ENCODE results near the gene LRRC4.
A peak's percentile ranks its signal among the peaks of the same experiment; 100 is the strongest.

Gene LRRC4

DNA sequence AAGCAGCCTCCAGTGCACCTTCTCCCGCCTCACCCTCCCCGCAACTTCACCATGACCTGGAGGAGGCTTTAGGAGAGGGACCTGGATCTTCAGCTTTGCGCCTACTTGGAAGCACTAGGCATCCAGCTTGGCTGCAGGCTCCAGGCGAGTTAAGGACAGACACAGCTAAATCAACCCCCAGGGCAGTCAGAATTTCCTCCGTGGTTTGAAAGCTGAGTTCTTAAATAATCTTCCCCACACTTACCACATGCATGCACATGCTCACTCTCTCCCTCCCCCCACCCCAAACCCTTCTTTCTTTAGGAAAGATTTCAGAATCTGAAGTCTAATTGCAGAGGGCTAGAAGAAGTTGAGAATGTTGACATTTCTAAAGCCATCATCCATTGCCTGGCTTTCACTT is 36.7 kb upstream of the LRRC4 start (continued):
- TF ChIP-seq, protein P1, sequence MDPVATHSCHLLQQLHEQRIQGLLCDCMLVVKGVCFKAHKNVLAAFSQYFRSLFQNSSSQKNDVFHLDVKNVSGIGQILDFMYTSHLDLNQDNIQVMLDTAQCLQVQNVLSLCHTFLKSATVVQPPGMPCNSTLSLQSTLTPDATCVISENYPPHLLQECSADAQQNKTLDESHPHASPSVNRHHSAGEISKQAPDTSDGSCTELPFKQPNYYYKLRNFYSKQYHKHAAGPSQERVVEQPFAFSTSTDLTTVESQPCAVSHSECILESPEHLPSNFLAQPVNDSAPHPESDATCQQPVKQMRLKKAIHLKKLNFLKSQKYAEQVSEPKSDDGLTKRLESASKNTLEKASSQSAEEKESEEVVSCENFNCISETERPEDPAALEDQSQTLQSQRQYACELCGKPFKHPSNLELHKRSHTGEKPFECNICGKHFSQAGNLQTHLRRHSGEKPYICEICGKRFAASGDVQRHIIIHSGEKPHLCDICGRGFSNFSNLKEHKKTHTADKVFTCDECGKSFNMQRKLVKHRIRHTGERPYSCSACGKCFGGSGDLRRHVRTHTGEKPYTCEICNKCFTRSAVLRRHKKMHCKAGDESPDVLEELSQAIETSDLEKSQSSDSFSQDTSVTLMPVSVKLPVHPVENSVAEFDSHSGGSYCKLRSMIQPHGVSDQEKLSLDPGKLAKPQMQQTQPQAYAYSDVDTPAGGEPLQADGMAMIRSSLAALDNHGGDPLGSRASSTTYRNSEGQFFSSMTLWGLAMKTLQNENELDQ (tag by site-specific recombination; IDR thresholded peaks at IDR 0.05; ENCODE audit: low read depth) = no peak

DNA sequence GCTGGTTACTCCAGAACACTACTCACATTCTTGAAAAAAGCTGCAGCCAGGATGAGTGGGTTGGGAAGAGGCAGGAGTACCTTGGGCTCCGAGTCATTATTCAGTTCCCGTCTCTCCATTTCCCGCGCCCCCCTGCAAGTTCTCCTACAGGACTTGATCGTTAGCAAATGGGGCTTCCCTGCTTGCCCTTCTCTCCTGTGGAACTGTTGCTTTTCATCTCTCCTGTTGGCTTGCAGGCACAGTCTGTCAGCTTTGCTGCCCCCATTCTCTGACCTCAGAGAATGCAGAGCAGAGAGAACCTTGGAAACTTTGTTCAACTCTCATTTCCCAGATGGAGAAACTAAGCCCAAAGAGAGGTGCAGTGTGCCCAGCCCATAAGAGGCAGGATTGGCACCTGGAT is 35.6 kb upstream of the LRRC4 start:
- CTCF ChIA-PET = interaction anchor here (0.9 kb wide), 1 partner anchor 43 kb away, joined by 3 read pairs; no protein-coding TSS in a partner anchor
- H3K27ac ChIP-seq (ENCODE audit: extremely low read depth, low read depth, low read length) = no peak overlapping the region

DNA sequence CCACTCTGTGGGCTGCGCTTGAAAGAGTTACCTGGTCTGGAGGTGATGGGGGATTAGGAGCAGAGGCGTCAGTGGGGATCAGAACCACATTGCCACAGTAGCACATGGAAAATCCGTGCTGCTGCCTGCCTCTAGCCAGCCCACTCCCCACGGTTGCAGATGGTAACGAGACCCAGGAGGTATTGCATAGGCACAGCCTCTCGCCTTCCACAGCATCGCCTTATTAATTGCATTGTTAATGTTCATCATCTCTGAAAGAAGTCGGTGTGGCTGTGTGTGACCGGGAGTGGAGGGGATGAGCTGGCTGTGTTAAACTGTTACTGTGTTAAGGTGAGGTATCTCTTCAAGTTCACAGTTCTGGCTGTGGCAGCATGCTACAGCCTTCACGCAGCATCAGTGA is 35.2 kb upstream of the LRRC4 start:
- H3K9me3 ChIP-seq (ENCODE audit: control insufficient read depth, insufficient read depth, low read depth, low read length) = no peaks in the 10 kb centered on the region
- ChIA-PET POLR2A (no interaction called here), CTCF (interaction anchor here (0.9 kb wide), 1 partner anchor 43 kb away, joined by 3 read pairs; no protein-coding TSS in a partner anchor)
- H3K4me3 ChIP-seq (ENCODE audit: low read depth, low read length) = no peak overlapping the region
- H3K4me1 ChIP-seq (ENCODE audit: control insufficient read depth, insufficient read depth, low read length) = no peaks in the 10 kb centered on the region
- no peak for TF ChIP-seq ZNF791 (tag by site-specific recombination; IDR thresholded peaks at IDR 0.05)
- TF ChIP-seq, protein P2, sequence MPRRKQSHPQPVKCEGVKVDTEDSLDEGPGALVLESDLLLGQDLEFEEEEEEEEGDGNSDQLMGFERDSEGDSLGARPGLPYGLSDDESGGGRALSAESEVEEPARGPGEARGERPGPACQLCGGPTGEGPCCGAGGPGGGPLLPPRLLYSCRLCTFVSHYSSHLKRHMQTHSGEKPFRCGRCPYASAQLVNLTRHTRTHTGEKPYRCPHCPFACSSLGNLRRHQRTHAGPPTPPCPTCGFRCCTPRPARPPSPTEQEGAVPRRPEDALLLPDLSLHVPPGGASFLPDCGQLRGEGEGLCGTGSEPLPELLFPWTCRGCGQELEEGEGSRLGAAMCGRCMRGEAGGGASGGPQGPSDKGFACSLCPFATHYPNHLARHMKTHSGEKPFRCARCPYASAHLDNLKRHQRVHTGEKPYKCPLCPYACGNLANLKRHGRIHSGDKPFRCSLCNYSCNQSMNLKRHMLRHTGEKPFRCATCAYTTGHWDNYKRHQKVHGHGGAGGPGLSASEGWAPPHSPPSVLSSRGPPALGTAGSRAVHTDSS (tag by site-specific recombination; IDR thresholded peaks at IDR 0.05) = no peak
- TF ChIP-seq, protein P3, sequence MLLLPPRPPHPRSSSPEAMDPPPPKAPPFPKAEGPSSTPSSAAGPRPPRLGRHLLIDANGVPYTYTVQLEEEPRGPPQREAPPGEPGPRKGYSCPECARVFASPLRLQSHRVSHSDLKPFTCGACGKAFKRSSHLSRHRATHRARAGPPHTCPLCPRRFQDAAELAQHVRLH (tag by site-specific recombination; IDR thresholded peaks at IDR 0.05) = no peak
- TF ChIP-seq, protein P4, sequence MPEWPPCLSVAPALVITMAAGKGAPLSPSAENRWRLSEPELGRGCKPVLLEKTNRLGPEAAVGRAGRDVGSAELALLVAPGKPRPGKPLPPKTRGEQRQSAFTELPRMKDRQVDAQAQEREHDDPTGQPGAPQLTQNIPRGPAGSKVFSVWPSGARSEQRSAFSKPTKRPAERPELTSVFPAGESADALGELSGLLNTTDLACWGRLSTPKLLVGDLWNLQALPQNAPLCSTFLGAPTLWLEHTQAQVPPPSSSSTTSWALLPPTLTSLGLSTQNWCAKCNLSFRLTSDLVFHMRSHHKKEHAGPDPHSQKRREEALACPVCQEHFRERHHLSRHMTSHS (tag by site-specific recombination; IDR thresholded peaks at IDR 0.05) = no peak
- TF ChIP-seq ZNF701 (tag by site-specific recombination; IDR thresholded peaks at IDR 0.05) = no peak
- TF ChIP-seq, protein P5, sequence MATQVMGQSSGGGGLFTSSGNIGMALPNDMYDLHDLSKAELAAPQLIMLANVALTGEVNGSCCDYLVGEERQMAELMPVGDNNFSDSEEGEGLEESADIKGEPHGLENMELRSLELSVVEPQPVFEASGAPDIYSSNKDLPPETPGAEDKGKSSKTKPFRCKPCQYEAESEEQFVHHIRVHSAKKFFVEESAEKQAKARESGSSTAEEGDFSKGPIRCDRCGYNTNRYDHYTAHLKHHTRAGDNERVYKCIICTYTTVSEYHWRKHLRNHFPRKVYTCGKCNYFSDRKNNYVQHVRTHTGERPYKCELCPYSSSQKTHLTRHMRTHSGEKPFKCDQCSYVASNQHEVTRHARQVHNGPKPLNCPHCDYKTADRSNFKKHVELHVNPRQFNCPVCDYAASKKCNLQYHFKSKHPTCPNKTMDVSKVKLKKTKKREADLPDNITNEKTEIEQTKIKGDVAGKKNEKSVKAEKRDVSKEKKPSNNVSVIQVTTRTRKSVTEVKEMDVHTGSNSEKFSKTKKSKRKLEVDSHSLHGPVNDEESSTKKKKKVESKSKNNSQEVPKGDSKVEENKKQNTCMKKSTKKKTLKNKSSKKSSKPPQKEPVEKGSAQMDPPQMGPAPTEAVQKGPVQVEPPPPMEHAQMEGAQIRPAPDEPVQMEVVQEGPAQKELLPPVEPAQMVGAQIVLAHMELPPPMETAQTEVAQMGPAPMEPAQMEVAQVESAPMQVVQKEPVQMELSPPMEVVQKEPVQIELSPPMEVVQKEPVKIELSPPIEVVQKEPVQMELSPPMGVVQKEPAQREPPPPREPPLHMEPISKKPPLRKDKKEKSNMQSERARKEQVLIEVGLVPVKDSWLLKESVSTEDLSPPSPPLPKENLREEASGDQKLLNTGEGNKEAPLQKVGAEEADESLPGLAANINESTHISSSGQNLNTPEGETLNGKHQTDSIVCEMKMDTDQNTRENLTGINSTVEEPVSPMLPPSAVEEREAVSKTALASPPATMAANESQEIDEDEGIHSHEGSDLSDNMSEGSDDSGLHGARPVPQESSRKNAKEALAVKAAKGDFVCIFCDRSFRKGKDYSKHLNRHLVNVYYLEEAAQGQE (tag by site-specific recombination; IDR thresholded peaks at IDR 0.05) = no peak
- TF ChIP-seq BCL11A (tag by site-specific recombination; IDR thresholded peaks at IDR 0.05; ENCODE audit: low read depth) = no peak
- TF ChIP-seq GLI2 (tag by site-specific recombination; IDR thresholded peaks at IDR 0.05; ENCODE audit: borderline replicate concordance, low read depth) = no peak
- H3K27ac ChIP-seq (ENCODE audit: extremely low read depth, low read depth, low read length) = no peak overlapping the region
- no peaks in the 10 kb centered on the region for H3K36me3 ChIP-seq (ENCODE audit: control insufficient read depth in 2 of 2, insufficient read depth in 1 of 2, low read length in 2 of 2)

More for the DNA sequence above, 35.6 kb upstream of the LRRC4 start:
- no peaks in the 10 kb centered on the region for H3K4me1 ChIP-seq (ENCODE audit: control insufficient read depth, insufficient read depth, low read length)
- H3K4me3 ChIP-seq (ENCODE audit: low read depth, low read length) = no peak overlapping the region
- POLR2A ChIA-PET = no interaction called here
- H3K36me3 ChIP-seq (ENCODE audit: control insufficient read depth in 2 of 2, insufficient read depth in 1 of 2, low read length in 2 of 2) = no peaks in the 10 kb centered on the region
- TF ChIP-seq SCRT2 (tag by site-specific recombination; IDR thresholded peaks at IDR 0.05) (peak; percentile 41), ZNF701 (tag by site-specific recombination; IDR thresholded peaks at IDR 0.05) (no peak)
- no peaks in the 10 kb centered on the region for H3K9me3 ChIP-seq (ENCODE audit: control insufficient read depth, insufficient read depth, low read depth, low read length)

DNA sequence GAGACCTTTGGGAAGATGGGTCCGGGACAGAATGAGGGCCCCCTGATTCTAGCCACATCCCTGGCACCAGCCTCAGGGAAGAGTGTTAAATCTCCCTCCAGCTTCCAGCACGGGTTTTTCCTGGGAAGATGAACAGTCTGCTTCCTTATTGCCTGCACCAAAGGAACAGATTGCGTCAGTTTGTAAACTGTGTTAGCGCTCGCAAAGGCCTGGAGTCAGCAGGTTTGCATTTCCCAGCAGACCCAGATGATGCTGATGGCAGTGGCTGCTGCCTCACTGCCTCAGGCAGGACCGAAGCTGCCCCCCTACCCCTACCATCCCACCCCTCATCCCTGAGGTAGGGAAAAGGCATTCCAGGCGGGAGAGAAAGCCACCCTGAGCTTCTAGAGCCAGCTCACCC is 34.6 kb upstream of the LRRC4 start:
- no peak overlapping the region for H3K27ac ChIP-seq (ENCODE audit: extremely low read depth, low read depth, low read length)
- no peaks in the 10 kb centered on the region for H3K4me1 ChIP-seq (ENCODE audit: control insufficient read depth, insufficient read depth, low read length)
- POLR2A ChIA-PET = no interaction called here
- CTCF ChIA-PET = interaction anchor here (0.6 kb wide), 1 partner anchor 572 kb away, joined by 4 read pairs; no protein-coding TSS in a partner anchor
- H3K4me3 ChIP-seq (ENCODE audit: low read depth, low read length) = no peak overlapping the region
- no peaks in the 10 kb centered on the region for H3K9me3 ChIP-seq (ENCODE audit: control insufficient read depth, insufficient read depth, low read depth, low read length)
- H3K36me3 ChIP-seq (ENCODE audit: control insufficient read depth in 2 of 2, insufficient read depth in 1 of 2, low read length in 2 of 2) = no peaks in the 10 kb centered on the region
- TF ChIP-seq, protein P6, sequence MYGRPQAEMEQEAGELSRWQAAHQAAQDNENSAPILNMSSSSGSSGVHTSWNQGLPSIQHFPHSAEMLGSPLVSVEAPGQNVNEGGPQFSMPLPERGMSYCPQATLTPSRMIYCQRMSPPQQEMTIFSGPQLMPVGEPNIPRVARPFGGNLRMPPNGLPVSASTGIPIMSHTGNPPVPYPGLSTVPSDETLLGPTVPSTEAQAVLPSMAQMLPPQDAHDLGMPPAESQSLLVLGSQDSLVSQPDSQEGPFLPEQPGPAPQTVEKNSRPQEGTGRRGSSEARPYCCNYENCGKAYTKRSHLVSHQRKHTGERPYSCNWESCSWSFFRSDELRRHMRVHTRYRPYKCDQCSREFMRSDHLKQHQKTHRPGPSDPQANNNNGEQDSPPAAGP (tag by site-specific recombination; IDR thresholded peaks at IDR 0.05) = no peak
- TF ChIP-seq ZNF529 (tag by site-specific recombination; IDR thresholded peaks at IDR 0.05; ENCODE audit: insufficient replicate concordance) = no peak

Measured in HEK293 (cell line).